GM18861 (cell line): ENCODE results near the gene DNM2.

Experiments used
- ATAC-seq: cut with Tn5 transposase; IDR thresholded peaks from one replicate; pipeline ENCODE4 v1.9.1; 2021; ENCODE audit not compliant: unreplicated experiment

The DNM2 gene

GRCh38 chr19:10769533-10770491 is 51.9 kb downstream of the DNM2 start:
- ATAC-seq, result no peak

GRCh38 chr19:10773969-10774368 is 56.1 kb downstream of the DNM2 start:
- no peak for ATAC-seq

- no peak for ATAC-seq
These were observed 57.0 kb downstream of the DNM2 start for GRCh38 chr19:10774893-10775292.

- no peak for ATAC-seq
These were observed 59.2 kb downstream of the DNM2 start for GRCh38 chr19:10776900-10777650.

GRCh38 chr19:10780368-10780767 is 62.5 kb downstream of the DNM2 start:
- no peak for ATAC-seq

GRCh38 chr19:10782795-10783194 is 64.9 kb downstream of the DNM2 start:
- ATAC-seq, result no peak

- no peak for ATAC-seq
These were observed 66.4 kb downstream of the DNM2 start for GRCh38 chr19:10784257-10784656.

GRCh38 chr19:10788146-10788545 is 70.3 kb downstream of the DNM2 start:
- no peak for ATAC-seq

GRCh38 chr19:10789866-10790265 is 72.0 kb downstream of the DNM2 start:
- ATAC-seq, result no peak

GRCh38 chr19:10796653-10797052 is 78.8 kb downstream of the DNM2 start:
- ATAC-seq, result no peak

GRCh38 chr19:10797078-10797477 is 79.2 kb downstream of the DNM2 start:
- ATAC-seq, result no peak

- no peak for ATAC-seq
These were observed 79.8 kb downstream of the DNM2 start for GRCh38 chr19:10797541-10798256.

GRCh38 chr19:10800488-10800887 is 82.6 kb downstream of the DNM2 start:
- ATAC-seq, result no peak

- ATAC-seq, result no peak
These were observed 84.6 kb downstream of the DNM2 start for GRCh38 chr19:10802479-10802878.

GRCh38 chr19:10803252-10803651 is 85.4 kb downstream of the DNM2 start:
- no peak for ATAC-seq

- no peak for ATAC-seq
These were observed 87.3 kb downstream of the DNM2 start for GRCh38 chr19:10805065-10805757.

- ATAC-seq, result no peak
These were observed 87.9 kb downstream of the DNM2 start for GRCh38 chr19:10805758-10806247.

GRCh38 chr19:10808937-10809649 is 91.2 kb downstream of the DNM2 start:
- no peak for ATAC-seq

GRCh38 chr19:10809651-10810285 is 91.9 kb downstream of the DNM2 start:
- no peak for ATAC-seq
